Measurements from ENCODE around the gene NDUFB2. TPM values are rescaled to one million over a fixed set of nuclear protein-coding genes. Genes with fewer than 3 reads are reported as not detected.

NDUFB2 gene
- total and polyA plus RNA-seq, 9 of the 15 experiments (the other 6 are each of a cell fraction or from before 2014, with no cell fraction given), result 220 to 2,075 (median 320) TPM

DNA sequence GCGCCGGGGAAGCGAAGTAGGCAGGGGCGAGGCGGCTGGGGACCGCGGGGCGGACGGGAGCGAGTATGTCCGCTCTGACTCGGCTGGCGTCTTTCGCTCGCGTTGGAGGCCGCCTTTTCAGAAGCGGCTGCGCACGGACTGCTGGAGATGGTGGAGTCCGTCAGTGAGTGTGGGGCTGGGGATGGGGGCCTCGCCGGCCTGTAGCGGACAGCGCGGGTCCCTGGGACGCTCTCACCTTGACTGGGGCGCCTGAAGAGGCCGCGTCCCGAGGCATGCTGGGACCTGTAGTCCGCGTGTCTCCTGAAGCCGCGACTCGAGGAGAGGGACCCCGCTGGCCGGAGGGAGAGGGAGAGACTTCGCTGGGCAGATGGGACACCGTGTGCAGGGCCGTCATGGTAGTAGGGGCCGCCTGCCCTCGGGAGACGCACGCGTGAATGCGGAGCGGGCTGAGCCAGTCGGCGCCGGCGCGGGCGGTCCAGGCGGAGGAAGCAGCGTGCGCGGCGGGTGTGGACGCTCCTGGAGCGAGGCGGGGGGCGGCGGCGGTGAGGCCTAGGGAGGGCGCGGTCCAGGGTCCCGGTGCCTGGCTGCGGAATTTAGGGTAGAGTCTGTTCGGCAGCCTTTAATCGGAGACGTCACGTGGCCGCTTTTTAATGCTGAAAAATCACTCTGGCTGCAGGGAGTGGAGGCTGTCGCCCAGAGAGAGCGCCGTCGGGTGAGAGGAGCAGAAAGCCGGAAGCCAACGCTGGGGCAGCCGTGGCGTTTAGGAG, at the start of gene NDUFB2 (continued):
- TF ChIP-seq, protein P1, sequence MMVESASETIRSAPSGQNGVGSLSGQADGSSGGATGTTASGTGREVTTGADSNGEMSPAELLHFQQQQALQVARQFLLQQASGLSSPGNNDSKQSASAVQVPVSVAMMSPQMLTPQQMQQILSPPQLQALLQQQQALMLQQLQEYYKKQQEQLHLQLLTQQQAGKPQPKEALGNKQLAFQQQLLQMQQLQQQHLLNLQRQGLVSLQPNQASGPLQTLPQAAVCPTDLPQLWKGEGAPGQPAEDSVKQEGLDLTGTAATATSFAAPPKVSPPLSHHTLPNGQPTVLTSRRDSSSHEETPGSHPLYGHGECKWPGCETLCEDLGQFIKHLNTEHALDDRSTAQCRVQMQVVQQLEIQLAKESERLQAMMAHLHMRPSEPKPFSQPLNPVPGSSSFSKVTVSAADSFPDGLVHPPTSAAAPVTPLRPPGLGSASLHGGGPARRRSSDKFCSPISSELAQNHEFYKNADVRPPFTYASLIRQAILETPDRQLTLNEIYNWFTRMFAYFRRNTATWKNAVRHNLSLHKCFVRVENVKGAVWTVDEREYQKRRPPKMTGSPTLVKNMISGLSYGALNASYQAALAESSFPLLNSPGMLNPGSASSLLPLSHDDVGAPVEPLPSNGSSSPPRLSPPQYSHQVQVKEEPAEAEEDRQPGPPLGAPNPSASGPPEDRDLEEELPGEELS (CRISPR knock-in tag; IDR thresholded peaks at IDR 0.05; ENCODE audit: borderline replicate concordance), result 0 out of 2 replicates have a peak, but pooled peaks have one; percentile 87
- TF ChIP-seq ADNP (tag; IDR thresholded peaks at IDR 0.05) (no peak), GTF2F1 (IDR thresholded peaks at IDR 0.05; ENCODE audit: low read depth, low read length) (no peak; the same call in 1 of the 2 replicates), SOX6 (IDR thresholded peaks at IDR 0.05) (peak; percentile 11; the same call in 1 of the 2 replicates), DMBX1 (CRISPR knock-in tag; IDR thresholded peaks at IDR 0.05; ENCODE audit: borderline replicate concordance) (no peak), CHD4 (IDR thresholded peaks at IDR 0.05; ENCODE audit: insufficient read depth, insufficient replicate concordance, low read depth, low read length, poor library complexity, severe bottlenecking) (no peak), RAD51 (IDR thresholded peaks at IDR 0.05; ENCODE audit: borderline replicate concordance, low read depth) (peak; percentile 43; the same call in 1 of the 2 replicates), FOXP1 (CRISPR knock-in tag; IDR thresholded peaks at IDR 0.05) (peak; percentile 98), YY1 (IDR thresholded peaks at IDR 0.05; ENCODE audit: borderline replicate concordance in 1 of 3, control insufficient read depth in 1 of 3, extremely low read depth in 1 of 3, insufficient read depth in 3 of 3, insufficient read length in 1 of 3, insufficient replicate concordance in 2 of 3, low read depth in 1 of 3, low read length in 2 of 3) (peak; percentile 29 to 71 (median 69)), ZNF431 (CRISPR knock-in tag; IDR thresholded peaks at IDR 0.05) (peak; percentile 88), SRSF1 (IDR thresholded peaks at IDR 0.05; ENCODE audit: low read depth, low read length) (peak; percentile 88; the same call in 1 of the 2 replicates), ZFX (CRISPR knock-in tag; IDR thresholded peaks at IDR 0.05) (peak; percentile 100), GATAD2A (IDR thresholded peaks at IDR 0.05) (peak; percentile 57; the same call in 1 of the 2 replicates), ZBTB7A (IDR thresholded peaks at IDR 0.05; ENCODE audit: borderline replicate concordance, control insufficient read depth, low read depth, low read length) (peak; percentile 64; the same call in 1 of the 2 replicates), CXXC5 (CRISPR knock-in tag; IDR thresholded peaks at IDR 0.05) (peak; percentile 85), HMG20B (CRISPR knock-in tag; IDR thresholded peaks at IDR 0.05) (no peak), FUS (optimal IDR thresholded peaks at IDR 0.05; ENCODE audit: low read depth, low read length) (no peak), HDAC8 (tag; IDR thresholded peaks at IDR 0.05) (peak; percentile 19; the same call in 1 of the 2 replicates), CSDE1 (IDR thresholded peaks at IDR 0.05) (peak in 1 of 2 experiments; percentile 75; a peak in 1 of 4 replicates)
- TF ChIP-seq, protein P2, sequence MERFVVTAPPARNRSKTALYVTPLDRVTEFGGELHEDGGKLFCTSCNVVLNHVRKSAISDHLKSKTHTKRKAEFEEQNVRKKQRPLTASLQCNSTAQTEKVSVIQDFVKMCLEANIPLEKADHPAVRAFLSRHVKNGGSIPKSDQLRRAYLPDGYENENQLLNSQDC (CRISPR knock-in tag; IDR thresholded peaks at IDR 0.05), result no peak; the same call in 1 of the 2 replicates
- TF ChIP-seq, protein P3, sequence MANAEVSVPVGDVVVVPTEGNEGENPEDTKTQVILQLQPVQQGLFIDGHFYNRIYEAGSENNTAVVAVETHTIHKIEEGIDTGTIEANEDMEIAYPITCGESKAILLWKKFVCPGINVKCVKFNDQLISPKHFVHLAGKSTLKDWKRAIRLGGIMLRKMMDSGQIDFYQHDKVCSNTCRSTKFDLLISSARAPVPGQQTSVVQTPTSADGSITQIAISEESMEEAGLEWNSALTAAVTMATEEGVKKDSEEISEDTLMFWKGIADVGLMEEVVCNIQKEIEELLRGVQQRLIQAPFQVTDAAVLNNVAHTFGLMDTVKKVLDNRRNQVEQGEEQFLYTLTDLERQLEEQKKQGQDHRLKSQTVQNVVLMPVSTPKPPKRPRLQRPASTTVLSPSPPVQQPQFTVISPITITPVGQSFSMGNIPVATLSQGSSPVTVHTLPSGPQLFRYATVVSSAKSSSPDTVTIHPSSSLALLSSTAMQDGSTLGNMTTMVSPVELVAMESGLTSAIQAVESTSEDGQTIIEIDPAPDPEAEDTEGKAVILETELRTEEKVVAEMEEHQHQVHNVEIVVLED (CRISPR knock-in tag; IDR thresholded peaks at IDR 0.05), result peak; percentile 70; the same call in 1 of the 2 replicates
- TF ChIP-seq, protein P4, sequence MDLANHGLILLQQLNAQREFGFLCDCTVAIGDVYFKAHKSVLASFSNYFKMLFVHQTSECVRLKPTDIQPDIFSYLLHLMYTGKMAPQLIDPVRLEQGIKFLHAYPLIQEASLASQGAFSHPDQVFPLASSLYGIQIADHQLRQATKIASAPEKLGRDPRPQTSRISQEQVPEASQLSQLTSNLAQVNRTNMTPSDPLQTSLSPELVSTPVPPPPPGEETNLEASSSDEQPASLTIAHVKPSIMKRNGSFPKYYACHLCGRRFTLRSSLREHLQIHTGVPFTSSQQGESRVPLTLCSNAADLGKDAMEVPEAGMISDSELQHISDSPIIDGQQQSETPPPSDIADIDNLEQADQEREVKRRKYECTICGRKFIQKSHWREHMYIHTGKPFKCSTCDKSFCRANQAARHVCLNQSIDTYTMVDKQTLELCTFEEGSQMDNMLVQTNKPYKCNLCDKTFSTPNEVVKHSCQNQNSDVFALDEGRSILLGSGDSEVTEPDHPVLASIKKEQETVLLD (IDR thresholded peaks at IDR 0.05), result no peak

Data from K562 (cell line).